Caco-2 (cell line): ENCODE results near the gene ZIC4. TPM values are rescaled to one million over a fixed set of nuclear protein-coding genes. Genes with fewer than 3 reads are reported as not detected.

Source experiments
- BruUV-seq: library from RNA; stranded (reverse); fragments of 400-500 nt; replicated peaks from 2 replicates; lab custom pipeline; 2021; lab: Mats Ljungman, UMichigan
- CTCF ChIA-PET: fragments of 300-600 bp; sonication (Branson Sonifier 250); formaldehyde crosslinking; loops from one replicate; lab custom pipeline; 2022; ENCODE audit warnings: antibody characterized with exemption; lab: Charles Lee
- POLR2A ChIA-PET: fragments of 300-600 bp; sonication (Branson Sonifier 250); formaldehyde crosslinking; loops from one replicate; lab custom pipeline; 2022; ENCODE audit warnings: antibody characterized with exemption; lab: Charles Lee
- DNase-seq, 2 experiments: peaks; one replicate each; pipeline versions ENCODE4 v3.0.0 to v3.0.0-alpha.2; 2020 to 2022
- H3K27me3 ChIP-seq: replicated peaks from 2 replicates; pipeline ENCODE4 v1.6.0; 2011; ENCODE audit warnings: low read length; ENCODE audit not compliant: control insufficient read depth, insufficient read depth
- H3K36me3 ChIP-seq: 2 replicates; pipeline ENCODE4 v1.5.1; 2011; ENCODE audit warnings: low read length; ENCODE audit not compliant: control insufficient read depth, insufficient read depth
- H3K4me1 ChIP-seq: fragments of 250-450 bp; sonication (Bioruptor Pico); 2 replicates; pipeline ENCODE4 v1.5.1; 2020; ENCODE audit warnings: mild to moderate bottlenecking
- H3K4me3 ChIP-seq: 2 replicates; pipeline ENCODE4 v1.5.1; 2011; ENCODE audit warnings: low read depth, mild to moderate bottlenecking, control low read depth, low read length
- H3K9me3 ChIP-seq: fragments of 250-450 bp; sonication (Bioruptor Pico); 2 replicates; pipeline ENCODE4 v1.5.1; 2020; ENCODE audit warnings: mild to moderate bottlenecking, moderate library complexity
- H3K27ac Mint-ChIP-seq: one replicate; pipeline ENCODE4 v1.8.0; 2022; ENCODE audit warnings: mixed read lengths; ENCODE audit not compliant: unreplicated experiment
- H3K27me3 Mint-ChIP-seq: one replicate; pipeline ENCODE4 v1.8.0; 2022; ENCODE audit warnings: mixed read lengths; ENCODE audit not compliant: insufficient read depth, unreplicated experiment
- H3K36me3 Mint-ChIP-seq: one replicate; pipeline ENCODE4 v1.8.0; 2022; ENCODE audit warnings: mild to moderate bottlenecking, mixed read lengths; ENCODE audit not compliant: insufficient read depth, unreplicated experiment
- H3K4me1 Mint-ChIP-seq: one replicate; pipeline ENCODE4 v1.8.0; 2022; ENCODE audit warnings: low read depth, mixed read lengths; ENCODE audit not compliant: unreplicated experiment
- H3K4me3 Mint-ChIP-seq: one replicate; pipeline ENCODE4 v1.8.0; 2022; ENCODE audit warnings: mild to moderate bottlenecking, moderate library complexity, mixed read lengths; ENCODE audit not compliant: unreplicated experiment
- H3K9me3 Mint-ChIP-seq: one replicate; pipeline ENCODE4 v1.8.0; 2022; ENCODE audit warnings: mixed read lengths; ENCODE audit not compliant: unreplicated experiment
- intact Hi-C: fragments of 100-400 bp; cut with micrococcal nuclease; formaldehyde crosslinking; loops from one replicate; pipeline ENCODE4 v1.10.0; 2022; ENCODE audit not compliant: unreplicated experiment
- total RNA-seq: library from RNA; stranded (reverse); gene quantifications from 2 replicates; pipeline ENCODE4 v1.2.3, GENCODE V29; 2022
- TF ChIP-seq, protein P1 (sequence below), 2 experiments: fragments of 200-600 bp in 1 of 2; IDR thresholded peaks; 1 replicate in 1 of 2; 2 replicates in 1 of 2; pipeline versions ENCODE4 v1.5.1 to v1.8.0; 2011 to 2022; ENCODE audit warnings: antibody characterized with exemption in 1 of 2, control low read depth in 1 of 2, inconsistent platforms in 1 of 2, low read depth in 1 of 2, low read length in 1 of 2, mild to moderate bottlenecking in 1 of 2, moderate library complexity in 1 of 2; ENCODE audit not compliant: insufficient read depth in 1 of 2, severe bottlenecking in 1 of 2, unreplicated experiment in 1 of 2

Gene ZIC4
- total RNA-seq, 1 experiment from 2014 or later: not detected

DNA sequence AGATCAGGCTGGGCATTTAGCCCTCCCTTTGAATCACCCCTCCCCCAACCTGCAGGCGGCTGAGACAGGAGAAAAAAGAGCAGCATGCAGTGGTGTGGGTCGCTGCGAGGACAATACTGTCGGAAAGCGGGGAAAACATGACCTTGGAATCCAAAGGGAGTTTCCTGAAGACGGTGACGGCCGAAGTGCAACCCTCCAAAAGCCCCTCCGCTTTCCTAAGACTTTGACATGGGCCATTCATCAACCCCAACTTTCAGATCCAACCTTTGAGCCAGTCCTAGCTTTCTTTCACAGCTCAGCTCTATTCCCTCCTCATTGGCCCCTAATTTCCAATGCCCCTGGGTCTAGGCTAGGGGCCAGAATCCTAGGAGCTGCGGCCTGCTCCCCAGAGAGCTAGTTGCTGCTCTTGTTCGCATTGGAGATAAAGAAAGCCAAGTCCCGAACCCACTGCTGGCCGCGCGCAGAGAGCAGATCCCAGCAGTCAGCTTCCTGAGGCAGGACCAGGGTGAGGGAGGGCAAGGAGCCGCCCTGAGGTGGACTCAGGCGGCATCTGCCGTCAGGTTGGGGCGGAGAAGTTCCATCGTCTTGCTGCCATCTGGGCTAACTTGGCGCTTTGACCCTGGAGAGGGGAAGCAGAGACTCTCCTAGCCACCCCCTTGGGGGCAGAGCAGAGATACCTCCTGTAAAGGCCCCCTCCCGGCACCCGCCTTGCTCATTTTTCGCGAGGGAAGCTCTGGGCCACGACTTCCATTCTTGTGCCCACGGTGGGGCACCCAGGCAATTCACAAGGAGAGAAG, 914 bp downstream of the ZIC4 start:
- Mint-ChIP-seq H3K9me3 (peaks cover 9% of the 10 kb centered on the region), H3K36me3 (peaks cover 6% of the 10 kb centered on the region), H3K27me3 (peaks cover 5% of the 10 kb centered on the region), H3K27ac (no peak overlapping the region), H3K4me3 (no peak overlapping the region), H3K4me1 (peaks cover 7% of the 10 kb centered on the region)
- TF ChIP-seq, protein P1, sequence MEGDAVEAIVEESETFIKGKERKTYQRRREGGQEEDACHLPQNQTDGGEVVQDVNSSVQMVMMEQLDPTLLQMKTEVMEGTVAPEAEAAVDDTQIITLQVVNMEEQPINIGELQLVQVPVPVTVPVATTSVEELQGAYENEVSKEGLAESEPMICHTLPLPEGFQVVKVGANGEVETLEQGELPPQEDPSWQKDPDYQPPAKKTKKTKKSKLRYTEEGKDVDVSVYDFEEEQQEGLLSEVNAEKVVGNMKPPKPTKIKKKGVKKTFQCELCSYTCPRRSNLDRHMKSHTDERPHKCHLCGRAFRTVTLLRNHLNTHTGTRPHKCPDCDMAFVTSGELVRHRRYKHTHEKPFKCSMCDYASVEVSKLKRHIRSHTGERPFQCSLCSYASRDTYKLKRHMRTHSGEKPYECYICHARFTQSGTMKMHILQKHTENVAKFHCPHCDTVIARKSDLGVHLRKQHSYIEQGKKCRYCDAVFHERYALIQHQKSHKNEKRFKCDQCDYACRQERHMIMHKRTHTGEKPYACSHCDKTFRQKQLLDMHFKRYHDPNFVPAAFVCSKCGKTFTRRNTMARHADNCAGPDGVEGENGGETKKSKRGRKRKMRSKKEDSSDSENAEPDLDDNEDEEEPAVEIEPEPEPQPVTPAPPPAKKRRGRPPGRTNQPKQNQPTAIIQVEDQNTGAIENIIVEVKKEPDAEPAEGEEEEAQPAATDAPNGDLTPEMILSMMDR (IDR thresholded peaks at IDR 0.05; ENCODE audit: insufficient read depth in 1 of 2, low read depth in 1 of 2, low read length in 1 of 2, severe bottlenecking in 1 of 2, unreplicated experiment in 1 of 2): no peak
- CTCF ChIA-PET: no interaction called here
- Histone ChIP-seq H3K27me3 (no peaks in the 10 kb centered on the region), H3K4me3 (no peak overlapping the region), H3K36me3 (no peaks in the 10 kb centered on the region), H3K4me1 (no peaks in the 10 kb centered on the region), H3K9me3 (no peaks in the 10 kb centered on the region)
- POLR2A ChIA-PET: no interaction called here
- no TSS peak for BruUV-seq
- intact Hi-C loops: no loop called here
- no peak for DNase-seq

DNA sequence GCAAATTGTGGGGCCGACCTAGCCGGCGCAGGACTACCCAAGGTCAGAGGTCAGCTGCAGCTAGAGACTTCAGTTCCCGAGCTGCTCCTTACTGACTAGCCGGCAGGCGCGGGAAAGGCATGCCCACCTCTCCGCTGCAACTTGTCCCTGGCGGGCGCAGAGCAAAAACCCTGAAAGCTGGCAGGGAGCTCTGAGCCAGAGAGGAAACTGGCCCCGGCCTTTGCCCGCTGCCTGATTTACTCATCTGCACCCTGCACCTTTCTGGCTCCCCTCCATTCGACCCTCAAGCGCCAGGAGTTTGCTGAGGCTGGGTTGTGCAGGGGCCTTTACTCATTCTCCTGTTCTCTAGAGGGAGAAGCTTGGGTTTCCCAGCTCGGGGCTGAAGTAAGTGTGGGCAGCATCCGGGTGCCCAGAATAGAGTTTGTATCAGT, 1.5 kb downstream of the ZIC4 start:
- Mint-ChIP-seq H3K9me3 (peaks cover 9% of the 10 kb centered on the region), H3K36me3 (peaks cover 6% of the 10 kb centered on the region), H3K27me3 (peaks cover 5% of the 10 kb centered on the region), H3K4me3 (no peak overlapping the region), H3K27ac (no peak overlapping the region), H3K4me1 (peaks cover 7% of the 10 kb centered on the region)
- TF ChIP-seq, protein P1 (IDR thresholded peaks at IDR 0.05; ENCODE audit: insufficient read depth in 1 of 2, low read depth in 1 of 2, low read length in 1 of 2, severe bottlenecking in 1 of 2, unreplicated experiment in 1 of 2): no peak
- CTCF ChIA-PET: no interaction called here
- Histone ChIP-seq H3K27me3 (no peaks in the 10 kb centered on the region), H3K4me1 (no peaks in the 10 kb centered on the region), H3K4me3 (no peak overlapping the region), H3K9me3 (no peaks in the 10 kb centered on the region), H3K36me3 (no peaks in the 10 kb centered on the region)
- BruUV-seq: no TSS peak
- DNase-seq: no peak
- intact Hi-C loops: no loop called here
- POLR2A ChIA-PET: no interaction called here

- intact Hi-C loops: no loop called here
- no peaks in the 10 kb centered on the region for H3K9me3 ChIP-seq
- H3K4me1 ChIP-seq: no peaks in the 10 kb centered on the region
- Mint-ChIP-seq H3K36me3 (peaks cover 6% of the 10 kb centered on the region), H3K4me1 (peaks cover 7% of the 10 kb centered on the region), H3K27ac (no peak overlapping the region), H3K27me3 (peaks cover 5% of the 10 kb centered on the region), H3K9me3 (peaks cover 9% of the 10 kb centered on the region), H3K4me3 (no peak overlapping the region)
- no peaks in the 10 kb centered on the region for H3K36me3 ChIP-seq
- DNase-seq: no peak
- ChIA-PET CTCF (no interaction called here), POLR2A (no interaction called here)
- H3K27me3 ChIP-seq: no peaks in the 10 kb centered on the region
- TF ChIP-seq, protein P1 (IDR thresholded peaks at IDR 0.05; ENCODE audit: insufficient read depth in 1 of 2, low read depth in 1 of 2, low read length in 1 of 2, severe bottlenecking in 1 of 2, unreplicated experiment in 1 of 2): no peak
- H3K4me3 ChIP-seq: no peak overlapping the region
- no TSS peak for BruUV-seq
These were observed 2.1 kb downstream of the ZIC4 start for GRCh38 chr3:147404000-147404799.
